Ovary (tissue), 9 donors: ENCODE data around the gene PCDHGA7. TPM values are rescaled to one million over a fixed set of nuclear protein-coding genes. Genes with fewer than 3 reads are reported as not detected.
A peak's percentile ranks its signal among the peaks of the same experiment; 100 is the strongest.
"Not testable (repeated sequence)": the region's sequence is repeated elsewhere in the genome, so short reads cannot be mapped to it uniquely, and the experiment has no call there.

Experiments used
- DNase-seq, 5 donors: peaks; one replicate each; pipeline ENCODE4 v3.0.0-alpha.2; 2019 to 2020
- H3K27ac ChIP-seq, 2 donors: fragments of 200-600 bp; one replicate each; pipeline versions ENCODE4 v1.5.1 to v1.8.0; 2019 to 2022
- H3K27me3 ChIP-seq: fragments of 200-600 bp; one replicate; pipeline ENCODE4 v1.8.0; 2022
- H3K36me3 ChIP-seq: fragments of 200-600 bp; sonication (generic); one replicate; pipeline ENCODE4 v1.5.1; 2019
- H3K4me1 ChIP-seq: one replicate; pipeline ENCODE4 v1.8.1; 2013; ENCODE audit warnings: mild to moderate bottlenecking, moderate library complexity; ENCODE audit not compliant: insufficient read depth
- H3K4me3 ChIP-seq: fragments of 200-600 bp; sonication (generic); one replicate; pipeline ENCODE4 v1.5.1; 2017
- H3K9me3 ChIP-seq, 2 donors: fragments of 200-600 bp in 1 of 2; sonication (generic) in 1 of 2; one replicate each; pipeline versions ENCODE4 v1.5.1 to v1.8.1; 2013 to 2019; ENCODE audit warnings: mild to moderate bottlenecking in 1 of 2, moderate library complexity in 1 of 2
- CTCF ChIP-seq, 3 donors: fragments of 450-650 bp in 2 of 3; fragments of 200-600 bp in 1 of 3; IDR thresholded peaks; one replicate each; pipeline versions ENCODE4 v1.5.1 to v1.8.0; 2016 to 2022; ENCODE audit warnings: antibody characterized with exemption in 3 of 3, mild to moderate bottlenecking in 1 of 3
- EP300 ChIP-seq: sonication (generic); formaldehyde crosslinking; IDR thresholded peaks from one replicate; pipeline ENCODE4 v1.6.1; 2017; ENCODE audit warnings: antibody characterized with exemption
- POLR2A ChIP-seq: fragments of 450-650 bp; IDR thresholded peaks from one replicate; pipeline ENCODE4 v1.6.1; 2017; ENCODE audit warnings: antibody characterized with exemption, mild to moderate bottlenecking, moderate library complexity
- WGBS, 3 donors: extraction: QIAGEN DNeasy Blood & Tissue Kit in 1 of 3; methylation state at CpG; one replicate each; pipeline versions ENCODE4 v1.1.5 to v1.1.7; 2013 to 2017; 5-methylcytosine and 5-hydroxymethylcytosine counted together
- intact Hi-C, 4 donors: fragments of 100-400 bp; cut with DNase I; formaldehyde crosslinking; loops; one replicate each; pipeline versions ENCODE4 v1.11.0 to v1.15.1; 2022 to 2023
- polyA plus RNA-seq, 2 donors: library from polyadenylated mRNA; stranded (reverse); fragments of 200-250 nt in 1 of 2; fragments of 350-450 nt in 1 of 2; fragmentation: Illumina TruSeq in 1 of 2; extraction: RNeasy Lipid Tissue Mini Kit (QIAGEN cat#74804) in 1 of 2; gene quantifications; one replicate each; pipeline ENCODE4 v1.2.3, GENCODE V29; 2013 to 2014
- total RNA-seq, 7 donors: library from RNA; depleted of rRNA in 2 of 7; stranded (reverse); fragments of >200 nt in 2 of 7; fragmentation: NEBNext Ultra II Directional in 3 of 7; extraction: Animal tissue kit (Norgen Biotek cat#: 25700) in 3 of 7; gene quantifications; one replicate each; pipeline versions ENCODE4 v1.1.0 to v1.2.4, GENCODE V29; 2016 to 2023
- donor health status: DM: no; HTN: no; CAD: no; lungs with moderate emphysema.
- donor health status: DM: no; HTN: no; CAD: no.
- donor health status: Bipolar disorder and iron deficiency.
- donor health status: DM: yes; HTN: yes; CAD: no.
- donor health status: DM: no; HTN: no; CAD: no.
- donor health status: DM: yes; HTN: yes; CAD: no.

PCDHGA7 gene
- total and polyA plus RNA-seq, 9 donors: 1.3 to 8.6 (median 5.4) TPM

DNA sequence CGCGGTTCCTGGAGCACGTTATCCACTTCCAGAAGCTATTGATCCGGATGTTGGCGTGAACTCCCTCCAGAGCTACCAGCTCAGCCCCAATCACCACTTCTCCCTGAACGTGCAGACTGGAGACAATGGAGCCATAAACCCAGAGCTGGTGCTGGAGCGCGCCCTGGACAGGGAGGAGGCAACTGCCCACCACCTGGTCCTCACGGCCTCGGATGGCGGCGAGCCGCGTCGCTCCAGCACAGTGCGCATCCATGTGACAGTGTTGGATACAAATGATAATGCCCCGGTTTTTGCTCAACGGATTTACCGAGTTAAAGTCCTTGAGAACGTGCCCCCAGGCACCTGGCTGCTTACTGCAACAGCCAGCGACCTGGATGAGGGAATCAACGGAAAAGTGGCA lies 20.8 kb downstream of the PCDHGA7 start:
- intact Hi-C loops: loop anchor here in 1 of 4 donors (10.0 kb wide), 1 partner anchor 151 kb away; no protein-coding TSS in a partner anchor
- Histone ChIP-seq H3K4me1 (no peaks in the 10 kb centered on the region), H3K9me3 (peaks cover 10 to 44% of the 10 kb centered on the region in 2 donors), H3K4me3 (no peak overlapping the region), H3K36me3 (no peaks in the 10 kb centered on the region), H3K27me3 (no peaks in the 10 kb centered on the region), H3K27ac (no peak overlapping the region)
- TF ChIP-seq EP300 (no peak), CTCF (IDR thresholded peaks at IDR 0.05) (no peak), POLR2A (no peak)
- DNase-seq: no peak
- WGBS, 3 donors: 23 to 30% (median 24%) methylated on average over 22 of the region's 22 CpGs

- intact Hi-C loops: loop anchor here in 1 of 4 donors (10.0 kb wide), 1 partner anchor 147 kb away; no protein-coding TSS in a partner anchor
- TF ChIP-seq CTCF (IDR thresholded peaks at IDR 0.05): peak in 2 of 3 donors; percentile 33 to 47
- 6 to 12% (median 11%) methylated on average over 50 to 51 of the region's 51 CpGs for WGBS, 3 donors
- DNase-seq: peak; percentile 34 to 62 (median 55)
- Histone ChIP-seq H3K9me3 (peaks cover 11 to 56% of the 10 kb centered on the region in 2 donors), H3K27ac (peak within 1 kb of the TSS in 1 of 2 donors; percentile 16), H3K4me3 (peak within 1 kb of the TSS; percentile 29)
- H3K36me3 ChIP-seq, H3K27me3 ChIP-seq, H3K4me1 ChIP-seq: not testable (repeated sequence)
Observed at GRCh38 chr5:141407790-141408505, 25.4 kb downstream of the PCDHGA7 start, which contains the start of gene PCDHGB6. Gene PCDHGB6 (plus strand): TSS chr5:141408021. CDS start chr5:141408203, 182 bp downstream.

DNA sequence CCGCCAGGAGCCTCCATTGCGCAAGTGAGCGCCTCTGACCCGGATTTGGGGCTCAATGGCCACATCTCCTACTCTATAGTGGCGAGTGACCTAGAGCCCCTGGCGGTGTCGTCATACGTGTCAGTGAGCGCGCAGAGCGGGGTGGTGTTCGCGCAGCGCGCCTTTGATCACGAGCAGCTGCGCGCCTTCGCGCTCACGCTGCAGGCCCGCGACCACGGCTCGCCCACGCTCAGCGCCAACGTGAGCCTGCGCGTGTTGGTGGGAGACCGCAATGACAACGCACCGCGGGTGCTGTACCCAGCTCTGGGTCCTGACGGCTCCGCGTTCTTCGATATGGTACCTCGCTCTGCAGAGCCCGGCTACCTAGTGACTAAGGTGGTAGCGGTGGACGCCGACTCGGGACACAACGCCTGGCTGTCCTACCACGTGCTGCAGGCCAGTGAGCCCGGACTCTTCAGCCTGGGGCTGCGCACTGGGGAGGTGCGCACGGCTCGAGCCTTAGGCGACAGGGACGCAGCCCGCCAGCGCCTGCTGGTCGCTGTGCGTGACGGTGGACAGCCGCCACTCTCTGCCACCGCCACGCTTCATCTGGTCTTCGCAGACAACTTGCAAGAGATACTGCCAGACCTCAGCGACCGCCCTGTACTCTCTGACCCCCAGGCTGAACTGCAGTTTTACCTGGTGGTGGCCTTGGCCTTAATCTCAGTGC lies 27.2 kb downstream of the PCDHGA7 start:
- no peak overlapping the region for H3K4me3 ChIP-seq
- intact Hi-C loops: loop anchor here in 1 of 4 donors (10.0 kb wide), 2 partner anchors 115 to 145 kb away; no protein-coding TSS in a partner anchor
- peaks cover 14 to 55% of the 10 kb centered on the region in 2 donors for H3K9me3 ChIP-seq
- no peak overlapping the region for H3K27ac ChIP-seq
- no peak for DNase-seq
- H3K27me3 ChIP-seq: no peaks in the 10 kb centered on the region
- H3K4me1 ChIP-seq: peaks cover 2% of the 10 kb centered on the region
- peaks cover 4% of the 10 kb centered on the region for H3K36me3 ChIP-seq
- WGBS, 3 donors: 18 to 27% (median 19%) methylated on average over 63 to 64 of the region's 64 CpGs
- TF ChIP-seq CTCF (IDR thresholded peaks at IDR 0.05): no peak
- no peak for TF ChIP-seq EP300
- TF ChIP-seq POLR2A: no peak

- intact Hi-C loops: loop anchor here in 1 of 4 donors (10.0 kb wide), 1 partner anchor 113 kb away; no protein-coding TSS in a partner anchor
- no peak for DNase-seq
- no peak overlapping the region for H3K4me3 ChIP-seq
- H3K36me3 ChIP-seq: peaks cover 4% of the 10 kb centered on the region
- H3K9me3 ChIP-seq: peaks cover 14 to 53% of the 10 kb centered on the region in 2 donors
- peaks cover 2% of the 10 kb centered on the region for H3K4me1 ChIP-seq
- no peak overlapping the region for H3K27ac ChIP-seq
- no peaks in the 10 kb centered on the region for H3K27me3 ChIP-seq
- WGBS, 3 donors: 52 to 72% (median 58%) methylated on average over 3 of the region's 3 CpGs
- TF ChIP-seq EP300 (no peak), CTCF (IDR thresholded peaks at IDR 0.05) (no peak), POLR2A (no peak)
Observed at GRCh38 chr5:141411575-141411974, 29.0 kb downstream of the PCDHGA7 start.
